Breast epithelium (tissue), 3 donors: Measurements from ENCODE around the gene TDRD5.

Experiments used
- CTCF ChIP-seq, 3 donors: fragments of 450-650 bp; IDR thresholded peaks; one replicate each; pipeline ENCODE4 v1.5.1; 2016 to 2017; ENCODE audit warnings: antibody characterized with exemption in 3 of 3, mild to moderate bottlenecking in 3 of 3, moderate library complexity in 3 of 3
- POLR2AphosphoS5 ChIP-seq, 3 donors: sonication (generic); formaldehyde crosslinking; IDR thresholded peaks; one replicate each; pipeline ENCODE4 v1.6.1; 2017; ENCODE audit warnings: antibody characterized with exemption in 3 of 3

- TF ChIP-seq POLR2AphosphoS5 (IDR thresholded peaks at IDR 0.05) (no peak), CTCF (IDR thresholded peaks at IDR 0.05) (no peak)
Observed at GRCh38 chr1:179707406-179707805, 115.8 kb downstream of the TDRD5 start.
